HT-29 (cell line): ENCODE data around the gene ST6GALNAC1. TPM values are rescaled to one million over a fixed set of nuclear protein-coding genes. Genes with fewer than 3 reads are reported as not detected.
A peak's percentile ranks its signal among the peaks of the same experiment; 100 is the strongest.
"Not testable (repeated sequence)": the region's sequence is repeated elsewhere in the genome, so short reads cannot be mapped to it uniquely, and the experiment has no call there.

ENCODE experiments used
- DNase-seq: peaks from one replicate; pipeline ENCODE4 v3.0.0-alpha.2; 2015; ENCODE audit warnings: low spot score
- total RNA-seq: library from RNA; depleted of rRNA; stranded (reverse); fragments of >200 nt; shearing (Covaris generic); gene quantifications from 2 replicates; pipeline ENCODE4 v1.2.3, GENCODE V29; 2014

Gene ST6GALNAC1
- total RNA-seq, 1 experiment from 2014 or later: 9.6 TPM

- DNase-seq: peak; percentile 39
These were observed 30.3 kb downstream of the ST6GALNAC1 start for GRCh38 chr17:76612977-76613851.

GRCh38 chr17:76612465-76612864, 31.1 kb downstream of the ST6GALNAC1 start:
- no peak for DNase-seq

- no peak for DNase-seq
These were observed 31.8 kb downstream of the ST6GALNAC1 start for GRCh38 chr17:76611758-76612157.

- not testable (repeated sequence) for DNase-seq
These were observed 32.3 kb downstream of the ST6GALNAC1 start for GRCh38 chr17:76611080-76611749.

- not testable (repeated sequence) for DNase-seq
These were observed 36.9 kb downstream of the ST6GALNAC1 start for GRCh38 chr17:76606685-76607084.

- no peak for DNase-seq
These were observed 42.5 kb downstream of the ST6GALNAC1 start for GRCh38 chr17:76601065-76601464.

GRCh38 chr17:76599694-76600460, 43.7 kb downstream of the ST6GALNAC1 start:
- DNase-seq: no peak

GRCh38 chr17:76598004-76598439, 45.5 kb downstream of the ST6GALNAC1 start:
- peak; percentile 52 for DNase-seq

GRCh38 chr17:76597156-76598003, 46.2 kb downstream of the ST6GALNAC1 start:
- DNase-seq: peak; percentile 65

- no peak for DNase-seq
These were observed 48.9 kb downstream of the ST6GALNAC1 start for GRCh38 chr17:76594690-76595089.

GRCh38 chr17:76593959-76594358, 49.6 kb downstream of the ST6GALNAC1 start:
- DNase-seq: no peak

- no peak for DNase-seq
These were observed 50.2 kb downstream of the ST6GALNAC1 start for GRCh38 chr17:76593384-76593826.

- DNase-seq: no peak
These were observed 55.4 kb downstream of the ST6GALNAC1 start for GRCh38 chr17:76588182-76588581.

- DNase-seq: no peak
These were observed 56.6 kb downstream of the ST6GALNAC1 start for GRCh38 chr17:76586741-76587487.

- peak; percentile 75 for DNase-seq
These were observed 57.6 kb downstream of the ST6GALNAC1 start, which contains the start of gene ST6GALNAC2 for GRCh38 chr17:76585649-76586593. ST6GALNAC2 (minus strand) TSS chr17:76585860; CDS start chr17:76585808, 52 bp downstream.

GRCh38 chr17:76585033-76585648, 58.4 kb downstream of the ST6GALNAC1 start:
- no peak for DNase-seq

GRCh38 chr17:76584427-76585032, 59.0 kb downstream of the ST6GALNAC1 start:
- DNase-seq: no peak

GRCh38 chr17:76582660-76583059, 60.9 kb downstream of the ST6GALNAC1 start:
- DNase-seq: no peak
